GM19467 (cell line): ENCODE data around the gene P3H1.
"Not testable (repeated sequence)": the region's sequence is repeated elsewhere in the genome, so short reads cannot be mapped to it uniquely, and the experiment has no call there.

ENCODE experiments used
- ATAC-seq: cut with Tn5 transposase; IDR thresholded peaks from one replicate; pipeline ENCODE4 v1.9.1; 2021; ENCODE audit warnings: mild to moderate bottlenecking, moderate library complexity; ENCODE audit not compliant: unreplicated experiment

The P3H1 gene

DNA sequence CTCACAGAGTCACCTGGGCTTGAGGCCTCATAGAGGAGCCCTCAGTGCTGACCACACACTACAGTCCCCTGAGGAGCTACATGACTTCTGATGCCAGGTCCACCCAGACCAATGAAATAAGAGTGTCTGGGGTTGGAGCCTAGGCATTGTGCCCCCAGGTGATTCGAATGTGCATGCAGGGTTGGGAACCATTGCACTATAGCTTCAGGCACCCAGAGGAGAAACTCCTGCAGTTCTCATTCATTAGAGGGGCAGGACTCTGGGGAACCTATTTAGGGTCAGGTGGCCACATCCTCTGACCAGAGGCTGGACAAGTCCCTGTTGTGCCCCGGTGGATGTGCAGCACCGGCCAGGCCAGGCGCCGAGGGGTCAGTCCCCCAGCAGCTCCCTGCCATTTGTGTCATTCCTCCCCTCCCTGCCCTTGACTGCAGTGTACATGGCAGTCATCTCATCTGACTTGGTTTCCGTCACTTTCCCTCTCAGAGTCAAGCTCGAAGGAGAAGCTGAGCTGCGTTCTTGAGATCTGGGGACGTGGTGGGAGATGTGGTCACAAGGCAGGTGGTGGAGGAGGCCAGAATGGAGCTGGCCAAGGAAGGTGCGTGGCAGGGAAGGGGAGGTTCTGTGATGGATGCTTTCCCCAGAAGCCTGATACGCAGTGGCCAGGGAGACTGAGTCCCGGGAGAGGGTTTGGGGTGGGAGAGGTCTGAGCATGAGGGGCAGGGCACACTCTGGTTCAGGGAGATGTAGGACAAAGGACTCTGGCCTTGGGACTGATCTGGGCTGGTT is 33.2 kb downstream of the P3H1 start:
- no peak for ATAC-seq

DNA sequence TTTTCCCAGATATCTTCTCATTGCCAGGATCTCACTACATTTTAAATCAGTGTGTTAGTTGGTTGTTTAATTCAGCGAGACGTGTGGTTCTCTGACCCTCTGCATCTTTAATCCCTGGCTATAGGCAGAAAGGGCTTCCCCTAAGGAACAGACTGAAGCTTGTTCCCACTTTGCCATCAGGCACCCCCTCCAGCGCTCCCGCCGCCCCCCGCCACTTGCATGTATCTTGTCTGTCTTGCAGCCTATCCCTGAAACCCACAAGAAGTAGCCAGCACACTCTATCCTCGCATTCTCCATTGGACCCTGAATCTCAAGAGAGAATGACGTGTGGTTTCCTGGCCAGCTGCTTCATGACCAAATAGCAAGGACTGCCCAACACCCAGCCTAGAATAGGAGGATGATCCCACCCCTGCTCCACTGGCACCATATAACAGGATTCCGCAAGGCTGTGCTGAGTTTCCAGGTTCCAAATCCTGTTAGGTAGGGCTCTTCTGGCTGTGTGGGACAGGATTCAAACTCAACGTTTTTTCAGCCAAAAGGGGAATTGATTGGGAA is 34.6 kb downstream of the P3H1 start:
- no peak for ATAC-seq

DNA sequence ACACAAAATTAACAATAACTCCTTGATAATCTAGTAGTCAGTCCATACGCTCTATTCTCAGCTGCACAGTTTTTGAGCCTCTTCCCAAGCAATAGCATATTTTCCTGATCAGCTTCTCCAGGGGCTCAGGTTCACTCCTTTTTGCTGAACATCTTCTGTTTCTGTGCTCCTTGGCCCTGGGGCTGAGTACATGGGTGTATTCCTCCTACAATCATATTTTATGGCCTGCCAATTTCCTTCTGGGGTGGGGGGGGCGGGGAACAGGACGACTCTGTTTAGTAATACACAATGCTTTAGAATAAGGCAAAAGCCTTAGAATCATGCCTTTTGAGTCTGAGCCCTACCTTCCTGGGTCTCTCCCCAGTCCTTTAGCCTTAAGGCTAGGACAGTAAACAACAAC is 35.2 kb downstream of the P3H1 start:
- ATAC-seq = no peak

DNA sequence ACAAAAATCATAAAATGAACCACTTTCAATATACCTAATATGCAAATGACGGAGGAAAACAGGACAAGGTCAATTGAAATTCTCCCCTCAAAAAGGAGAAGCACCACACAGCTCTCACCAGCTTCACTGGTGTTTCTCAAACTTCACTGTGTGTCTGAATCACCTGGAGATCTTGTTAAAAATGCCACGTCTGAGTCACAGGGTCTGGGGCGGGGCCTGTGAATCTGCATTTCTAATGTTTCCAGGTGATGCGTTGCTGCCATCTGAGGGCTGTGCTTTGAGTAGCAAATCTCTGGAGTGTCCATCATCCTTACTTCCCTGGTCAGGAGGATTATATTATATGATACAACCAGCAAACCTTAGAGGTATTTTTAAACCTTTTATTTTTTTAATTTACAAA is 35.8 kb downstream of the P3H1 start:
- no peak for ATAC-seq

DNA sequence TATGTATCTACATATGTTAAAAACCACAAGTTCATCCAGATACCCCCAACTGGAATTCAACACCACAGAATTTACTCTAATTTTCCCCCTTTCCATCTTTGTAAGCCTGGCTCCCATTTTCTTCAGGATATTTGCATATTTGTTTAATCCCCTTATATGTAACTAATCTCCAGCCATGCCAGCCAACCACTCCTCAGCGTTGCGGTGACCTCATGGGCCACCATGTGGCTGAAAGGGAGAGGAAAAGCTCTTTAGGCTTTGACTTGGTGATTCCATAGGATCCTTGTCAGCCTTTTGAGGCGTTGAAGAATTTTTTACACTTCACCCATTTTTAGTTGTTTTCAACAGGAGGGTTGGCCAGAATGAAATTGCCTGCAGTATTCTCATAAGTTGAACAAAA is 36.8 kb downstream of the P3H1 start:
- no peak for ATAC-seq

DNA sequence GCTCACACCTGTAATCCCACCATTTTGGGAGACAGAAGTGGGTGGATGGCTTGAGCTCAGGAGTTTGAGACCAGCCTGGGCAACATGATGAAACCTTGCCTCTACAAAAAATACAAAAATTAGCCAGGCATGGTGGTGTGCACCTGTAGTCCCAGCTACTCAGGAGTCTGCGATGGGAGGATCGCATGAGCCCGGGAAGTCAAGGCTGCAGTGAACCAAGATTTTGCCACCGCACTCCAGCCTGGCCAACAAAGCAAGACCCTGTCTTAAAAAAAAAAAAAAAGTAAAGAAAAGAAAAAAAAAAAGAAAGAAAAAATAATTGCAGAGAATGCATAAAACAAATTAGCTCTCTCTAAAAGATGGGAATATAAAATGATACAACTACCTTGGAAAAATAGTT is 41.0 kb downstream of the P3H1 start:
- not testable (repeated sequence) for ATAC-seq

DNA sequence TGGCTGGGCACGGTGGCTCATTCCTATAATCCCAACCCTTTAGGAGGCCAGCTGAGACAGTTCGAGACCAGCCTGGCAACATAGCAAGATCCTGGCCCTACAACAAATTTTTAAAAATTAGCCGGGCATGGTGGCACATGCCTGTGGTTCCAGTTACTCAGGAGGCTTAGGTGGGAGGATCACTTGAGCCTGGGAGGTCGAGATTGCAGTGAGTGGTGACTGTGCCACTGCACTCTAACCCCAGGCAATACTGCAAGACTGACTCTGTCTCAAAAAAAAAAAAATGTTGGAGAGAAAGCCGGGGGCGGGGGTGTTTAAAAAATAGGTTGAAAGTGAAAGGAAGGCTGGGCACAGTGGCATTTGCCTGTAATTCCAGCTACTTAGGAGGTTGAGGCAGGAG is 43.3 kb downstream of the P3H1 start:
- no peak for ATAC-seq

DNA sequence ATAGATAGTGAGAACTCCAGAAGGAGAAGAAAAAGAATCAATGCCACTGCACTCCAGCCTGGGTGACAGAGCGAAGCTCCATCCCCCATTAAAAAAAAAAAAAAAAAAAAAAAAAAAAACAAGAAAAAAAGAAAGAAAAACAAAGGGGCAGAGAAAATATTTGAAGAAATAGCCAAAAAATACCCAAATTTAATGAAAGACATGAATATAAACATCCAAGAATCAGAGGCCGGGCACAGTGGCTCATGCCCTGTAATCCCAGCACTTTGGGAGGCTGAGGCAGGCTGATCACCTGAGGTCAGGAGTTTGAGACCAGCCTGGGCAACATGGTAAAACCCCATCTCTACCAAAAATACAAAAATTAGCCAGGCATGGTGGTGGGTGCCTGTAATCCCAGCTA is 44.4 kb downstream of the P3H1 start:
- ATAC-seq = not testable (repeated sequence)

DNA sequence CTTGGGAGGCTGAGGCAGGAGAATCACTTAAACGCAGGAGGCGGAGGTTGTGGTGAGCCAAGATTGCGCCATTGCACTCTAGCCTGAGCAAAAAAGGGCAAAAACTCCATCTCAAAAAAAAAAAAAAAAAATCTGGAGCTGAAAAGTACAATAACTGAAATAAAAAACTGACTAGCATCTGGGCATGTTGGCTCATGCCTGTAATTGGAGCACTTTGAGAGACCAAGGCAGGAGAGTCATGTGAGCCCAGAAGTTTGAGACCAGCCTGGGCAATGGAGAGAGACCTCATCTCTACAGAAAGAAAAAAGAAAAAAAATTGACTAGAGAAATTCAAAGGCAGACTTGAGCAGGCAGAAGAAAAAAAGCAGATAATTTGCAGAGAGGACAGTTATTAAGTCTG is 44.9 kb downstream of the P3H1 start:
- no peak for ATAC-seq

DNA sequence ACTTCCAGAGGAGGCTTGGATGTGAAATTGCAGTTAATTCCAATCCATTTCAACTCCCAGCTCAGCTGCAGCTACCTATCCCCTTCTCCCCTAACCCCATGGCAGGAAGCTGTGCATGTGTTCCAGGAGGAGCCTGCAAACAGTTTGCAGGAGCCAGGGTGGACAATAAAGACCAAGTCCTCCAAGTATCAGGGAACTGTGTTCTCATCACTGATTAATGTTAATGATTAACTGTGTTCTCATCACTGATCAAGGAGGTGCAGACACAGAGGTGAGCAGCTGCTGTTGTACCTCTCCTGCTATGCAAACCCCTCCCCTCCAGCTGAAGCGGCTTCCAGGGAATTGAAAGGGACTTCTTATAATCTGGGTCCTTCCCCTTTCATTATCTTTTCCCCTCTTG is 46.0 kb downstream of the P3H1 start:
- no peak for ATAC-seq

DNA sequence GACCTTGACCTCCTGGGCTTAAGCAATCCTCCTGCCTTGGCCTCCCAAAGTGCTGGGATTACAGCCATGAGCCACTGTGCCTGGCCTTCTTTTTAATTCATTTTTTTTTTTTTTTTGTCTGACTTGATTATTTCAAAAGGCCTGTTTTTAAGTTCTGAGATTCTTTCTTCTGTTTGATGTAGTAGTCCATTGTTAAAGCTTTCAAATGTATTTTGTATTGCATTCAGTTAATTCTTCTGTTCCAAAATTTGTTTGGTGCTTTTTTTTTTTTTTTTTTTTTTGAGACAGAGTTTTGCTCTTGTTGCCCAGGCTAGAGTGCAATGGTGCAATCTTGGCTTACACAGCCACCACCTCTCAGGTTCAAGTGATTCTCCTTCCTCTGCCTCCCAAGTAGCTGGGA is 52.4 kb downstream of the P3H1 start:
- ATAC-seq = not testable (repeated sequence)

DNA sequence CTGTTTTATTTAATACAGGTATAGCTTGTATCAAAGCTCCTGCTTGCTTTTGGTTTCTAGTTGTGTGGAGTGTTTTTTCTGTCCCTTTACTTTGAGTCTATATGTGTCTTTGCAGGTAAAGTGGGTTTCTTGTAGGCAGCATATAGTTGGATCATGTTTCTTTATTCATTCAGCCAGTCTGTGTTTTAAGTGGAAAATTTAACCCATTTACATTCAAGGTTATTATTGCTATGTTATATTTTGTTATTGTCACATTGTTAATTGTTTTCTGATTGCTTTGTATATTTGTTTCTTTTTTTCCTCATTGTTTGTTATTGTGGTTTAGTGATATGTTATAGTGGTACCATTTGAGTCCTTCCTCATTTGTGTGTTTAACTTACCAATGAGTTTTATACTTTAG is 53.5 kb downstream of the P3H1 start:
- no peak for ATAC-seq

DNA sequence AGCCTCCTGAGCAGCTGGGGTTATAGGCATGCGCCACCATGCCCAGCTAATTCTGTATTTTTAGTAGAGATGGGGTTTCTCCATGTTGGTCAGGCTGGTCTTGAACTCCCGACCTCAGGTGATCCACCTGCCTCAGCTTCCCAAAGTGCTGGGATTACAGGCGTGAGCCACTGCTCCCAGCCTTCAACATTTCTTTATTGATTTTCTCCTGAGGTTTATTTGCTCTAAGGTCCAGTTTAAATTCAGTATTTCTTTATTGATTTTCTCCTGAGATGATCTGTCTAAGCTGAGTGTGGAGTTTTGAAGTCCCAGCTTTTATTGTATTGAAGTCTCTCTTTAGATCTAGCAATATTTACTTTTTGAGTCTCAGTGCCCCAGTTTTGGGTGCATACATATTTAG is 54.0 kb downstream of the P3H1 start:
- ATAC-seq = not testable (repeated sequence)

DNA sequence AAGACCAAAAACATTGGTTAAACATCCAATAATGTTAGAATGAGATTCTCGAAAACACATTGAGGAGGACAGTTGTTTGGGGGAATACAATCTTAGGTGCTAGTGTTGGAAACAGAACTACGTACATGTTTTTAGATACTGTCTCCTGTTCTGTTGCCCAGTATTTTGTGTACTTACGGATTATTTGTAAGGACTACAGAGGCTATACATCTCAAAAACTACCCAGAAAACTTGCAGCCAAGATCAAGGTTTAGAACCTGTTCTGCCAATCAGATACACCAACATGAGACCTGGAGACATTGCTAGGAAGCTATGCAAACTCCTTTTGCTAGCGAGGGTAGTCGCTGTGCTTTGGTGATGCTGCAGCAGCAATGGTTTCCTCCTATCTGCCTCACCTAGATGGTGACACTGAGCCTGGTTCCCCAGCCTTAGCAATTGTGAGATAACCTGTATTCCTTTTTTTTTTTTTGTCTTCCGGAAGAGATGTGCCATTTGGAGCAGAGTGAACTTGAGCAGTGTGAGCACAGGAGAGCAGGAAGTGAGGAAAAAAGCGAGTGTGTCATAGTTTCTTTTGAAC is 62.9 kb downstream of the P3H1 start:
- no peak for ATAC-seq

DNA sequence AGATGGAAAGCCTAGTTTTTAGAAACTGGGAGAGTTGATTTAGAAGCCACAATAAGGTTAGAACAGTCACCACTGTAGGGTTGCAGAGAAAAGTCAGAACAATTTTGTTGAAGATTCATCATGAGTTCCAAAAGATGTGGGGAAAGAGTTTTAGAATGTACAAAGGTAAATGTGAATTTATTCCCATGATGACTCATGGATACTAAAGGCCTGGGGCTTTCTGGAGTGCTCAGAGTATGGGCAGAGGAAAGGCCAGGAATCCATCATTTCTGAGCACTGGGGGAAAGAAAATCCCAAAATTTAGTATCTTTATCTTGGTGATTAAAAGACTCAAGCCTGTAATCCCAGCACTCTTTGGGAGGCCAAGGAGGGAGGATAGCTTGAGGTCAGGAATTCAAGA is 66.8 kb downstream of the P3H1 start:
- ATAC-seq = no peak

DNA sequence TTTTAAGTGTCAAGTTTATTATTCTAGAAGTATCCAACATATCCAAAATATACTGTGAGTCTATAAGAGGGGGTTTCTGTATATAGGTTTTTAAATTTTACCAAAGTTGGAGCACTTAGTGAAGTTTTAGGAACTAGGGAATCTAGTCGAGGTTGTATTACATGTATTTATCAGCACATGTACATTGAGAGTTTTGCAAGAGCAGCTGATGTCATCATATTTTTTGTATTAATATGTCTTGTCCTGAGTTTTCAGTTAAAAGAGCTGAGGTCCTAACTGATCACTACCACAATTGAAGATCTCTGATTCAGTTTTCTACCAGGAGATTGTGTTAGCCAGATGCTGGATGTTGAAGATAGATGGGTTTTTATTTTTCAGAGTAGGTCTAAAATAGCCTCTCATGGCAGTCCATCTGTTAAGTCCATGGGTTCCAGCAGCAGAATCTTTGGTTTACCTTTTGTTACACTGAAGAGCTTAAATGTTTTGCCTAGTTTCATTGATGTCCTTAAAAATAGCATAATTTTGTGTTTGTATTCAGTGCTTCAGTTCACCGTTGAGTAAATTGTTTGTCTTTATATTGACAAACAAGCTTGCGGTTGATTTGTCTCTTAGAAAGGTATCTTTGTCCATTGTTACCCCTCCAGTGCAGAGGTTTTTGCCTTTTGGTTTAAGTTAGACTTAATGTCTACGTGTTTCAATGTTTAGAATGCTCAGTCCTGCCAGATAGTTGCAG is 68.6 kb downstream of the P3H1 start:
- ATAC-seq = no peak
